ENCODE data around the gene MROH2B. TPM values are rescaled to one million over a fixed set of nuclear protein-coding genes. Genes with fewer than 3 reads are reported as not detected.

The MROH2B gene
- total and polyA plus RNA-seq, 7 donors = 0.07 to 0.36 (median 0.33) TPM; not detected in 4

GRCh38 chr5:41094871-41095270 is 23.7 kb upstream of the MROH2B start:
- Histone ChIP-seq H3K9me3 (no peaks in the 10 kb centered on the region), H3K36me3 (no peaks in the 10 kb centered on the region), H3K27me3 (no peaks in the 10 kb centered on the region), H3K4me1 (peaks cover 0 to 4% (median 0%) of the 10 kb centered on the region in 4 donors), H3K27ac (no peak overlapping the region), H3K4me3 (no peak overlapping the region)
- TF ChIP-seq, protein P1, sequence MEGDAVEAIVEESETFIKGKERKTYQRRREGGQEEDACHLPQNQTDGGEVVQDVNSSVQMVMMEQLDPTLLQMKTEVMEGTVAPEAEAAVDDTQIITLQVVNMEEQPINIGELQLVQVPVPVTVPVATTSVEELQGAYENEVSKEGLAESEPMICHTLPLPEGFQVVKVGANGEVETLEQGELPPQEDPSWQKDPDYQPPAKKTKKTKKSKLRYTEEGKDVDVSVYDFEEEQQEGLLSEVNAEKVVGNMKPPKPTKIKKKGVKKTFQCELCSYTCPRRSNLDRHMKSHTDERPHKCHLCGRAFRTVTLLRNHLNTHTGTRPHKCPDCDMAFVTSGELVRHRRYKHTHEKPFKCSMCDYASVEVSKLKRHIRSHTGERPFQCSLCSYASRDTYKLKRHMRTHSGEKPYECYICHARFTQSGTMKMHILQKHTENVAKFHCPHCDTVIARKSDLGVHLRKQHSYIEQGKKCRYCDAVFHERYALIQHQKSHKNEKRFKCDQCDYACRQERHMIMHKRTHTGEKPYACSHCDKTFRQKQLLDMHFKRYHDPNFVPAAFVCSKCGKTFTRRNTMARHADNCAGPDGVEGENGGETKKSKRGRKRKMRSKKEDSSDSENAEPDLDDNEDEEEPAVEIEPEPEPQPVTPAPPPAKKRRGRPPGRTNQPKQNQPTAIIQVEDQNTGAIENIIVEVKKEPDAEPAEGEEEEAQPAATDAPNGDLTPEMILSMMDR (IDR thresholded peaks at IDR 0.05) = no peak
- no peak for TF ChIP-seq EP300 (IDR thresholded peaks at IDR 0.05)
- TF ChIP-seq POLR2AphosphoS5 (IDR thresholded peaks at IDR 0.05) = no peak
- no peak for TF ChIP-seq POLR2A (IDR thresholded peaks at IDR 0.05)
- no peak for DNase-seq
- WGBS, 2 donors = 77 to 85% methylated on average over 2 of the region's 2 CpGs
- intact Hi-C loops (cut with DNase I) = no loop called here

GRCh38 chr5:41093803-41094202 is 22.7 kb upstream of the MROH2B start:
- Histone ChIP-seq H3K27me3 (no peaks in the 10 kb centered on the region), H3K4me1 (peaks cover 0 to 4% (median 0%) of the 10 kb centered on the region in 4 donors), H3K4me3 (no peak overlapping the region), H3K9me3 (no peaks in the 10 kb centered on the region), H3K36me3 (no peaks in the 10 kb centered on the region), H3K27ac (no peak overlapping the region)
- intact Hi-C loops (cut with DNase I) = no loop called here
- DNase-seq = no peak
- TF ChIP-seq POLR2A (IDR thresholded peaks at IDR 0.05) (no peak), EP300 (IDR thresholded peaks at IDR 0.05) (no peak), POLR2AphosphoS5 (IDR thresholded peaks at IDR 0.05) (no peak)
- TF ChIP-seq, protein P1 (IDR thresholded peaks at IDR 0.05) = no peak
- WGBS, 2 donors = 76 to 85% methylated on average over 1 of the region's 1 CpG

DNA sequence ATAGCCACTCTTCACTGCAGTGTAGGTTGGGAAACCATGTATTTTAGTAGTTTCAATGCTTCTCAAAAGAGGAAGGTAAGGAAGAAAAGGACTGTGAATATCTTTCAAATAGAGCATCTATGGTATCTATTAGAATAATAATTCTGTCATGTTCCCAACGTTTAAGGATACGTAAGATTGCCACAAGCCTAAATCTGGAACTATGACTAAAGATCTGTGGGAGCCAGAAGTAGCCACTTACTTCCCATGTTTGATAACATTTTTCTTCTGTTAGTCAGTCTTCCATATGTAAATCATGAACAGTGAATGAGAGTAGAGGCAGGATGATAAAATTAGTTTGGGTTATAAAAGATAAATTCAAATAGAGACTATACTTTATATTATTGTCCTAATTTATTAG is 16.3 kb upstream of the MROH2B start:
- Histone ChIP-seq H3K27me3 (no peaks in the 10 kb centered on the region), H3K4me1 (no peaks in the 10 kb centered on the region), H3K9me3 (no peaks in the 10 kb centered on the region), H3K36me3 (no peaks in the 10 kb centered on the region), H3K4me3 (no peak overlapping the region), H3K27ac (no peak overlapping the region)
- no peak for DNase-seq
- no peak for TF ChIP-seq POLR2A (IDR thresholded peaks at IDR 0.05)
- TF ChIP-seq EP300 (IDR thresholded peaks at IDR 0.05) = no peak
- TF ChIP-seq, protein P1 (IDR thresholded peaks at IDR 0.05) = no peak
- no peak for TF ChIP-seq POLR2AphosphoS5 (IDR thresholded peaks at IDR 0.05)
- intact Hi-C loops (cut with DNase I) = no loop called here
- WGBS, 2 donors = 82 to 85% methylated on average over 2 of the region's 2 CpGs

DNA sequence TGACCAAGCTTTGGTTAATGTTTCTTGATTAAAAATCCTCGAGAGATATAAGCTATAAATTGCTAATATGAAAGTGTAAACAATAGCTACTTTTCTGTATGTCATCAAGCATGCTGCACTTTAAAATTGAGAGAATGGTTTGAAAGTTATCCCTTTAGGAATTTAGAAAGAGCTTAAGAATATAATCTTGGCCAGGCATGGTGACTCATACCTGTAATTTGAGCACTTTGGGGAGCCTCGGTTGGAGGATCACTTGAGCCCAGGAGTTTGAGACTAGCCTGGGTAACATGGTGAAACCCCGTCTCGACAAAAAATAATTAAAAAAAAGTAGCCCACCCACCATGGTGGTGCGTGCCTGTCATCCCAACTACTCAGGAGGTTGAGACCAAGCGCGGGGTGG is 12.2 kb upstream of the MROH2B start:
- no peak for TF ChIP-seq POLR2A (IDR thresholded peaks at IDR 0.05)
- H3K4me1 ChIP-seq = no peaks in the 10 kb centered on the region
- H3K27ac ChIP-seq = no peak overlapping the region
- H3K27me3 ChIP-seq = no peaks in the 10 kb centered on the region
- no peaks in the 10 kb centered on the region for H3K36me3 ChIP-seq
- DNase-seq = no peak
- 89 to 93% methylated on average over 7 of the region's 7 CpGs for WGBS, 2 donors
- intact Hi-C loops (cut with DNase I) = no loop called here
- peaks cover 0 to 2% (median 0%) of the 10 kb centered on the region in 4 donors for H3K9me3 ChIP-seq
- no peak overlapping the region for H3K4me3 ChIP-seq

GRCh38 chr5:41071975-41072374 is 833 bp upstream of the MROH2B start:
- peaks cover 0 to 6% (median 0%) of the 10 kb centered on the region in 4 donors for H3K4me1 ChIP-seq
- H3K4me3 ChIP-seq = no peak overlapping the region
- intact Hi-C loops (cut with DNase I) = no loop called here
- no peak overlapping the region for H3K27ac ChIP-seq
- no peaks in the 10 kb centered on the region for H3K9me3 ChIP-seq
- WGBS, 2 donors = 92 to 94% methylated on average over 2 of the region's 2 CpGs
- no peak for DNase-seq
- no peak for TF ChIP-seq EP300 (IDR thresholded peaks at IDR 0.05)
- TF ChIP-seq POLR2A (IDR thresholded peaks at IDR 0.05) = no peak
- no peak for TF ChIP-seq POLR2AphosphoS5 (IDR thresholded peaks at IDR 0.05)
- TF ChIP-seq, protein P1 (IDR thresholded peaks at IDR 0.05) = no peak
- H3K27me3 ChIP-seq = no peaks in the 10 kb centered on the region
- no peaks in the 10 kb centered on the region for H3K36me3 ChIP-seq

Data from sigmoid colon (tissue), 7 donors.